ENCODE measurements around the gene ZHX3. TPM values are rescaled to one million over a fixed set of nuclear protein-coding genes. Genes with fewer than 3 reads are reported as not detected.

ZHX3 gene
- total RNA-seq, 1 experiment from 2014 or later, result 21.5 TPM

DNA sequence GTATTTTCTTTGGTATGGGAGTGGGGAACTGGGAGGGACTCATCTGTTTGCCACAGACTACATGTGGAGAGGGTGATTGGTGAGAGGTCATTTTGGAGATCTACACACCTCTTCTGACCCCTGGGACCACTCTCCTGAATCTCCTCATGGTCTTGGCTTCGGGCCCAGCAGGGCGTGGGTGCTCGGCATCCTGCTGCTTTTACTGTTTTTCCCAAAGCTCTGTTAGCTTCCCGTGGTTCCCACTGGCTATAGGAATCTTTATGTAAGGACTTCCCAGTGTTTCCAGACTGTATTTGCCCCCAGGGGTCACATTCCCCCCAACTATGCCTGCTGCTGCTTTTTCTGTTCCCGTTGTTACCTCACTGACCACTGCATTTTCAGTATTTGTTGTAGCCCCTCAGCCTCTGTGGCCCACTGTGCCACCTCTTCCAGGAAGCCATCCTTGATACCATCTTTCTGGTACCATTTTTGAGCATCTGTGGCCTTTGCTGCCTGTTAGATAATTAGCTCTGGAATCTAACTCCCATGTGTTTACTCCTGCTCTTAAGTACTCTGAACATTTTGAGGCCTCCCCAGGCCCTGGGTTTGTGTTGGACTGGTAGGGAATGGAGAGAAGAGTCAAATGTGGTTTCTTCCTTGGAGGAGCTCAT is 165.3 kb downstream of the ZHX3 start:
- Histone ChIP-seq H3K4me3 (no peak overlapping the region), H4K20me1 (ENCODE audit: insufficient read depth) (no peaks in the 10 kb centered on the region; the same call in 1 of the 2 replicates), H3K4me1 (replicated peaks; ENCODE audit: insufficient read depth) (peaks cover 7% of the 10 kb centered on the region; the same call in 1 of the 2 replicates), H3K27me3 (ENCODE audit: insufficient read depth, low read depth) (no peaks in the 10 kb centered on the region), H3K79me2 (ENCODE audit: low read depth) (peaks cover 15% of the 10 kb centered on the region), H3K36me3 (ENCODE audit: low read depth) (no peaks in the 10 kb centered on the region), H3K4me2 (no peak overlapping the region), H3K9me2 (ENCODE audit: insufficient read depth) (no peaks in the 10 kb centered on the region), H3K9me3 (ENCODE audit: insufficient read depth, low read depth) (no peaks in the 10 kb centered on the region), H2AFZ (no peak overlapping the region), H3K27ac (no peak overlapping the region), H3F3A (ENCODE audit: insufficient read depth, low read depth) (peaks cover 8% of the 10 kb centered on the region; the same call in 1 of the 2 replicates)
- no TSS peak for BruUV-seq (replicated peaks)
- ChIA-PET POLR2A (ENCODE audit: unreplicated experiment) (no interaction called here), CTCF (no interaction called here)
- no peak for DNase-seq
- TF ChIP-seq EZH2 (IDR thresholded peaks at IDR 0.05; ENCODE audit: low read depth), result no peak
- TF ChIP-seq, protein P1, sequence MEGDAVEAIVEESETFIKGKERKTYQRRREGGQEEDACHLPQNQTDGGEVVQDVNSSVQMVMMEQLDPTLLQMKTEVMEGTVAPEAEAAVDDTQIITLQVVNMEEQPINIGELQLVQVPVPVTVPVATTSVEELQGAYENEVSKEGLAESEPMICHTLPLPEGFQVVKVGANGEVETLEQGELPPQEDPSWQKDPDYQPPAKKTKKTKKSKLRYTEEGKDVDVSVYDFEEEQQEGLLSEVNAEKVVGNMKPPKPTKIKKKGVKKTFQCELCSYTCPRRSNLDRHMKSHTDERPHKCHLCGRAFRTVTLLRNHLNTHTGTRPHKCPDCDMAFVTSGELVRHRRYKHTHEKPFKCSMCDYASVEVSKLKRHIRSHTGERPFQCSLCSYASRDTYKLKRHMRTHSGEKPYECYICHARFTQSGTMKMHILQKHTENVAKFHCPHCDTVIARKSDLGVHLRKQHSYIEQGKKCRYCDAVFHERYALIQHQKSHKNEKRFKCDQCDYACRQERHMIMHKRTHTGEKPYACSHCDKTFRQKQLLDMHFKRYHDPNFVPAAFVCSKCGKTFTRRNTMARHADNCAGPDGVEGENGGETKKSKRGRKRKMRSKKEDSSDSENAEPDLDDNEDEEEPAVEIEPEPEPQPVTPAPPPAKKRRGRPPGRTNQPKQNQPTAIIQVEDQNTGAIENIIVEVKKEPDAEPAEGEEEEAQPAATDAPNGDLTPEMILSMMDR (conservative IDR thresholded peaks at IDR 0.05), result no peak
- intact Hi-C loops (cut with micrococcal nuclease; ENCODE audit: unreplicated experiment), result no loop called here

DNA sequence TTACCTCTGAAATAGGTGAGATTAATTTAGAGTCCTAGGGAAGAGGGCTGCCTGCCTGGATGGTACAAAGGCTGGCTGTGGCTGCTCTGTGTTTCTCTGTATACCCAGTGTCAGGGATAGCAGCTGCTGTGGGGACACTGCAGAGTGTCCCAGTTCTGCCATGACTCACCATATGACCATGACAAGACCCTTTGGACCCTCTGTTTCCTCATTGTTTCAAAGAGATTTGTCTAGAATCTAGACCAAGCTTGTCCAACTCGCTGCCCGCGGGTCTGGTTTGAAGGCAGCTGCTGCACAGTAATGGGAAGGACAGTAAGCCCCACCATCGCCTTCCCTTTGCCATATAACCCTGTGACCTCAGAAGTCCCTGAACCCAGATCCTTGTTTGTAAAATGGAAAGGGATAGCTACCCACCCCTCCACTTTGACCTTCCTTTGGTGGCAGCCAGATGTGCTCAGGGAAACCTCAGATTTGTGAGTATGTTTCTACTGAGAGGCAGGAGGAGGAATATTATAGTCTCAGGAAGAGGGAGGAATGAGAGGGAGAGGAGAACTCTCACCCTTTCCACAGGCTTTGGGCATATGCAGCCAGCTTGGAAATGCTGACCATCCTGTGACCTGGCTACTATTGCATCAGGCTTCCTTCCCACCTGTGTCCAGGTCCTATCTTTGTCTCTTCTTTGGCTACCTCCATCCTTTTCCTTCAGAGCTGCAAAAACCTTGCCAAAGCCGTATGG is 166.2 kb downstream of the ZHX3 start:
- H3K9me3 ChIP-seq (ENCODE audit: insufficient read depth, low read depth), result no peaks in the 10 kb centered on the region
- H3K4me3 ChIP-seq, result no peak overlapping the region
- intact Hi-C loops (cut with micrococcal nuclease; ENCODE audit: unreplicated experiment), result no loop called here
- H3K27me3 ChIP-seq (ENCODE audit: insufficient read depth, low read depth), result no peaks in the 10 kb centered on the region
- H3K4me2 ChIP-seq, result no peak overlapping the region
- no peak for TF ChIP-seq EZH2 (IDR thresholded peaks at IDR 0.05; ENCODE audit: low read depth)
- TF ChIP-seq, protein P1 (conservative IDR thresholded peaks at IDR 0.05), result no peak
- H3K27ac ChIP-seq, result no peak overlapping the region
- H3K79me2 ChIP-seq (ENCODE audit: low read depth), result peaks cover 15% of the 10 kb centered on the region
- H3K36me3 ChIP-seq (ENCODE audit: low read depth), result no peaks in the 10 kb centered on the region
- ChIA-PET POLR2A (ENCODE audit: unreplicated experiment) (no interaction called here), CTCF (no interaction called here)
- H3F3A ChIP-seq (ENCODE audit: insufficient read depth, low read depth), result peaks cover 8% of the 10 kb centered on the region; the same call in 1 of the 2 replicates
- H4K20me1 ChIP-seq (ENCODE audit: insufficient read depth), result no peaks in the 10 kb centered on the region; the same call in 1 of the 2 replicates
- H3K9me2 ChIP-seq (ENCODE audit: insufficient read depth), result no peaks in the 10 kb centered on the region
- H2AFZ ChIP-seq, result no peak overlapping the region
- no peak for DNase-seq
- no TSS peak for BruUV-seq (replicated peaks)
- H3K4me1 ChIP-seq (replicated peaks; ENCODE audit: insufficient read depth), result peaks cover 7% of the 10 kb centered on the region; the same call in 1 of the 2 replicates

DNA sequence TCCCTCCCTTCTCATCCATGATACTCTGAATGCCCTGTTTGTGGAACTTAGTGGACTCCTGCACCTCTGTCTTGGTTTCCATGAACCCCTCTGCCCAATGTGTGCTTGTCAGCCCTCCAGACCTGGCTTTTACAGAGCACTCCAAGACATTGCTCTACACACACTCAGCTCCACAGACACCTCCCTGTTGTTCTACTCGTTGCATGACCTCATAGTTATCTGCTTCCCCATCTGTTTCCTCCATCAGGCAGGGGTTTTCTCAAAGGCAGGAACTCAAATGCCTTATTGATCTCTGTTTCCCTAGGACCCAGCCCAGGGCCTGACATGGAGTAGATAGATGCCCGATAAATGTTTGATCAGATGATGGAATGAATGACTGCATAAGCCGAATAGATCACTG is 166.9 kb downstream of the ZHX3 start:
- Histone ChIP-seq H3K4me1 (replicated peaks; ENCODE audit: insufficient read depth) (peaks cover 7% of the 10 kb centered on the region; the same call in 1 of the 2 replicates), H3K27me3 (ENCODE audit: insufficient read depth, low read depth) (no peaks in the 10 kb centered on the region), H3F3A (ENCODE audit: insufficient read depth, low read depth) (peaks cover 8% of the 10 kb centered on the region; the same call in 1 of the 2 replicates), H3K4me2 (no peak overlapping the region), H3K9me3 (ENCODE audit: insufficient read depth, low read depth) (no peaks in the 10 kb centered on the region), H3K36me3 (ENCODE audit: low read depth) (no peaks in the 10 kb centered on the region), H4K20me1 (ENCODE audit: insufficient read depth) (no peaks in the 10 kb centered on the region; the same call in 1 of the 2 replicates), H3K79me2 (ENCODE audit: low read depth) (peaks cover 16% of the 10 kb centered on the region), H3K27ac (no peak overlapping the region), H3K4me3 (no peak overlapping the region), H3K9me2 (ENCODE audit: insufficient read depth) (no peaks in the 10 kb centered on the region), H2AFZ (no peak overlapping the region)
- DNase-seq, result no peak
- TF ChIP-seq, protein P1 (conservative IDR thresholded peaks at IDR 0.05), result no peak
- no peak for TF ChIP-seq EZH2 (IDR thresholded peaks at IDR 0.05; ENCODE audit: low read depth)
- BruUV-seq (replicated peaks), result no TSS peak
- ChIA-PET CTCF (no interaction called here), POLR2A (ENCODE audit: unreplicated experiment) (no interaction called here)
- intact Hi-C loops (cut with micrococcal nuclease; ENCODE audit: unreplicated experiment), result no loop called here

Data from PC-9 (cell line).